Heart left ventricle (tissue), 13 donors: ENCODE measurements around the gene XCL2.

ENCODE experiments used
- CTCF ChIP-seq, 12 donors: fragments of 200-600 bp; sonication (generic) in 4 of 12; IDR thresholded peaks; one replicate each; pipeline versions ENCODE4 v1.5.0 to v1.8.0; 2018 to 2022; ENCODE audit warnings: antibody characterized with exemption in 12 of 12, mild to moderate bottlenecking in 5 of 12
- POLR2A ChIP-seq, 2 donors: fragments of 450-650 bp; IDR thresholded peaks; one replicate each; pipeline ENCODE4 v1.6.1; 2017; ENCODE audit warnings: antibody characterized with exemption in 2 of 2, mild to moderate bottlenecking in 2 of 2, moderate library complexity in 2 of 2
- donor health status: ischemic (EF 13 %, LVEDD 7.1; RV severe dilation, severe dysfunction).
- donor health status: DM: no; HTN: yes; CAD: no.
- donor health status: DM: no; HTN: no; CAD: no.
- donor health status: ischemic (EF 25% LVEDD 6.9; RV normal size, moderate dysfunction).
- donor health status: ischemic (EF 25% LVEDD 5.7; RV mildly dilated, moderate dysfunction).
- donor health status: ischemic (EF 35%, LVEDD 5.7; RV mildly dilated, moderate dysfunction).
- donor health status: nonischemic (EF 11% LVEDD 7.7; RV severe dilation, severe dysfunction).
- donor health status: DM: yes; HTN: yes; CAD: no.
- donor health status: PGD.
- donor health status: ischemic (EF 29% LVEDD 5.4; RV normal size, mild dysfunction).
- donor health status: nonischemic (EF 23%, LVEDD 6.1; RV moderate dilation, normal function).

GRCh38 chr1:168565825-168566224 lies 22.0 kb upstream of the XCL2 start:
- TF ChIP-seq CTCF (IDR thresholded peaks at IDR 0.05) (no peak), POLR2A (IDR thresholded peaks at IDR 0.05) (no peak)
